ENCODE measurements around the gene SYNE4.

SYNE4 gene

GRCh38 chr19:36013280-36014011 lies 4.8 kb upstream of the SYNE4 start:
- TF ChIP-seq CTCF (IDR thresholded peaks at IDR 0.05): no peak

- no peak for TF ChIP-seq CTCF (IDR thresholded peaks at IDR 0.05)
Measured at GRCh38 chr19:36010402-36010801, 1.8 kb upstream of the SYNE4 start.

GRCh38 chr19:36009633-36010379 lies 1.2 kb upstream of the SYNE4 start:
- no peak for TF ChIP-seq CTCF (IDR thresholded peaks at IDR 0.05)

GRCh38 chr19:36009220-36009619 lies 607 bp upstream of the SYNE4 start:
- no peak for TF ChIP-seq CTCF (IDR thresholded peaks at IDR 0.05)

- TF ChIP-seq CTCF (IDR thresholded peaks at IDR 0.05): no peak
Measured at GRCh38 chr19:36006955-36007354, 1.7 kb downstream of the SYNE4 start.

GRCh38 chr19:36003284-36003683 lies 5.3 kb downstream of the SYNE4 start:
- TF ChIP-seq CTCF (IDR thresholded peaks at IDR 0.05): no peak

GRCh38 chr19:36001605-36002004 lies 7.0 kb downstream of the SYNE4 start:
- TF ChIP-seq CTCF (IDR thresholded peaks at IDR 0.05): no peak

Data from LNCAP (cell line).